ENCODE measurements around the gene CDKN2C.
"Not testable (repeated sequence)": the region's sequence is repeated elsewhere in the genome, so short reads cannot be mapped to it uniquely, and the experiment has no call there.

CDKN2C gene

DNA sequence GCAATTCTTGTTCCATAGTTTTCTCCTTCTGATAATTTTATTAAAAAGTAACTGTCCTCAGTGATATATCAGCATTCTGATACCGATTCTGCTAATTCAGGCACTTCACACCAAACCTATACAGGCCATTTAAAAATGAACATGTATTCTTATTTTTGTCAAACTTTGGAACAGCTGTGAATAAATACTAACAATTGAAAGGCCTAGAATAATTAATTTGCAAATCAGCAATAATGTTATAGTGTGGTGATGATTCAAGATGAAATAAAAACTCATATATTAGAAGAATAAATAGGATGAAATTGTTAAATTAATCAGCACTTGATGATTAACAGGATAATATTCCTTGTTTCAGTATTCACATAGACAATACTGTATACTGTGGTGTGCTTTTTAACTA lies 9.9 kb downstream of the CDKN2C start:
- no peak for DNase-seq (ENCODE audit: low read depth)

DNA sequence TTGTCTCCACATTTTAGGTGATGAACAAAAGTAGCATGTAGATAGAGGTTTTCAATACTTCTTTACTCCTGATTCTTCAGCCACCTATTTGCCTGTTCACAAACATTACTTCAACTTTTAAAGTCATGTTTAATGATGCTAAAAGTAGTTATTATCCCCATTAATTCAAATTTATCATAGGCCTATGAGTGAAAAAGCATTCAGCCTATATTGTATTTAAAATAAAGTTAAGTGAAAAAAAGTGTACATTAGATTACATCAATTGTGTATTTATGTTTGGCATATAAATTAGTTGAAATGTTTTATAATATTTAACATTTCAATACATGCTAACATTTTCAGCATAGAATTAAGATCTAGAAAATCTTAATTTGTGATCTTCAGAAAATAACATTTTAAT lies 10.5 kb downstream of the CDKN2C start:
- no peak for DNase-seq (ENCODE audit: low read depth)

DNA sequence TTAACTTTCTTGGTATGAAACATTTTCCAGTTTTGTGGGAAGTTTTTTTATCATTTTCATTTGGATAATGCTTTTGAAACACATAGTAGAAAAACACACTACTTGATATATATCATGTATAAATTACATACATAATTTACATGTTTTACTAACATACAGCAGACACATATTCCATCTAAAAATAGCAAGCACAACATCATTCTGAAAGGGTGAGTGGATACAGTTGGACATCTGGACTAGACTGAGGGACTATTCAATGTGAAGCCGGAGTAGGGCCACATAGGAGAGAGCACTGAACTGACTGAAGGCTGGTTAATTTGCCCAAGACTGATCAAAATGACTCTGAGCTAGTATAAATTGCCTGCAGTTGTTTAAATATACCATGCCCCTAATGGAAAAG lies 11.7 kb downstream of the CDKN2C start:
- no peak for DNase-seq (ENCODE audit: low read depth)

DNA sequence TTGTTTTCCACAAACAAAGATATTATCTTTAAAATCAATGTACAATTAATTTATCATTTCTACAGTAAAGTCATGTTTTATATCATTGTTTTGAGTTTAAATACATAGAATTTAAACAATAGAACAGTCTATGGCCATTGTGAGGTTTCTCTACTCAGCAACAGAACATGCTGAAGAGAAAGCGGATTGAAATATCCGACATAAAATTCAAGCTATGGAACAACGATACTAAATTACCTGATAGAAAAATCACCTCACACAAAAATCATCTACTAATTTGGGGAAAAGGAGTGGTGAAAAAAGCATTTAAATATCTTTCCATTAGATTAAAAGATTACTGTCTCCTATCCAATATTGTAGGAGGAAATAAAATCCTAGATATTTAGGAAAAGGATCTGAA lies 12.6 kb downstream of the CDKN2C start:
- DNase-seq (ENCODE audit: low read depth), result no peak

DNA sequence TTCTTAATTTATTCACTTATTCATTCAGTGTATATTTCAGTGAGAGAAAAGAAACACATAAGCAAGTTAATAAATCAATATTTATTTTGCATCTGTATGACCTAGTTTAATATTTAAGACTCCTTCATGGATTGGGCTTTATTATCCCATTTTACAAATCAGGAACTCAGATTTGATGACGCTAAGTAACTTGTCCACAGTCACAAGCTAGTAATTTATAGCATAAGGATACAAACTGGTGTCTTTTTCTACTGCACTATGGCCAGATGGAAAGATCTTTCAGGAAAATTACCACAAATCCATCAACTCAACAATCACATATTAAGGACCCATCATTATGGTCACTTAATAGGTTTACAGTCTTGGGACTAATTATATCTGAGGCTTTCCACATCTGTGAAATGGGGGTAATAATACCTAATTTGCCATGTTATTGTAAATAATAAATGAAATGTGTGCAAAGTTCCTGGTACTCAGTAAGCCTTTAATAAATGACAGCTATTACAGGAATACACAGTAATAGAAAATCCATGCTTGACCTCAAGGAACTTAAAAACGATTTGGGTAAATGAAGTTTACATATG lies 13.3 kb downstream of the CDKN2C start:
- no peak for DNase-seq (ENCODE audit: low read depth)

DNA sequence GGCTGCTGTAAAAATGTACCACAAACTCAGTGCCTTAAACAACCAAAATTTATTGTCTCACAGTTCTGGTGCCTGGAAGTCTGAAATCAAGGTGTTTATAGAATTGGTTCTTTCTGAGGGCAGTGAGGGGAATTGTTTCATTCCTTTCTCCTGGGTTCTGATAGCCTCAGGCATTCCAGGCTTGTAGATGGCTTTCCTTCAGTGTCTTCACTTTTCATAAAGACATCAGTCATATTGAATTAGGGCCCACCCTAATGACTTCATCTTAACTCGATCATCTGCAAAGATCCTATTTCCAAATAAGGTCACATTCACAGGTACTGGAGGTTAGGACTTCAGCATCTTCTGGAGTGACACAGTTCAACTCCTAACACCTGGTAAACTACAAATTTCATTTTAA lies 15.0 kb downstream of the CDKN2C start:
- DNase-seq (ENCODE audit: low read depth), result no peak

DNA sequence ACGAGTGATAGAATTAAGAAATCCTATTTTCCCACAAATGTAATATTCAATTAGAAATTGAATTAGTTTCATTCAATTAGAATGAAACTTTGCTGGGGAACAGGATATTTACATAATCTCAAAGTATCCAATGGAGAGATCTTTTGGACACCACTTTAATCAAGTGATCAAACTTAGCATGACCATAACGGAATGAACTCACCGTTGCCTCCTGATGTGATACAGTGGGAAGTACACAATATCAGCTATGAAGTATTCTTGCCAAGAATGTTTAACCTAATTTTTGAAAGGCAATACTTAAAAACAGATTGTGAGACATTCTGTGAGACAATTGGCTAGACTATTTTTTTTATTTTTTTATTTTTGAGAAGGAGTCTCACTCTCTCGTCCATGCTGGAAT lies 16.6 kb downstream of the CDKN2C start:
- DNase-seq (ENCODE audit: low read depth), result no peak

DNA sequence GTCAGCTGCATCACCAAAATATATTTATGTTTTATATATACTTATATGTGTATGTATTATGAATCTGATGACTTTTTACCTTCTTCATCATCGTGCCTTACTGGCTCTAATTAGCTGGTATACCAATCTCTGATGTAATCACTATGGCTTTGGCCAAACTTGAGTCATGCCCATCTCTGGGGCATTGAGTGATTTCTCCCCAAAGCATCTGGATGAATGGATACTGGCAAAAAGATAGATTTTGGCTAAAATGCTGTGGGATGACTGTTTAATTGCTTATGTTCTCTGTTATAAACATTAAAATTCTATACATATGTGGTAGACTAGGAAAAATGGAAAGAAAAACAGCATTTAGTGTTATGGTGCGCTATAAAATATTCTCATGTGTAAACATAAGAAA lies 19.6 kb downstream of the CDKN2C start:
- no peak for DNase-seq (ENCODE audit: low read depth)

DNA sequence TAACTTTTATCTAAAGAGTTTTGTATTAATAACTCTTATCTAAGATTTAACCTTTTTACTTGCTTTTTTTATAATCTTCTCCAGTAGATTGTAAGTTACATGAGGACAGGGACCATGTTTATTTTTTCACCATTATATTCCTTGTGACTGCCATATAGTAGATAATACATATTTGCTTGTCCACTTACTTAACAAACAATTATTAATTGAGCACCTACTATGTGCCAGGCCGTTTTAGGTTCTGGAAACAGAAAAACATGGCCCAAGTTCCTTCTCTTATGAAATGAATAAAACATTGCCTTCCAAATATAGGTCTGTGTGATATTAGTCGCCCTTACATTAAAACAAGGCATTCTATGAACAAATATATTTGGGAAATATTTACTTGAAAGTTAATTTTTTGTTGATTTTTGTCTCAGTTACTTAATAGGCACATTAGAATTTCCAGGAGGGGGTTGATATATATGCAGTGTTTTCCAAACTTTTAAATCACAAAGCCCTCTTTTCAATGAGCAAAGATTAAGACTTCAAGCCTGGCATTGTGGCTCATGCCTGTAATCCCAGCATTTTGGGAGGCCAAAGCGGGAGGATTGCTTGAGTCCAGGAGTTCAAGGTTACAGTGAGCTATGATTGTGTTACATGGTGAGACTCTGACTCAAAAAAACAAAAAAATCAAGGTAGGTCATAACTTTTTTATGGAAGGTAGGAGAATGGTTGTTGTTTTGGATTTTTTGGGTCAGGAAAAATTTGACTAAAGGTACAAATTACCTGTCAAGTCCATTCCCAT lies 22.7 kb downstream of the CDKN2C start:
- no peak for DNase-seq (ENCODE audit: low read depth)

DNA sequence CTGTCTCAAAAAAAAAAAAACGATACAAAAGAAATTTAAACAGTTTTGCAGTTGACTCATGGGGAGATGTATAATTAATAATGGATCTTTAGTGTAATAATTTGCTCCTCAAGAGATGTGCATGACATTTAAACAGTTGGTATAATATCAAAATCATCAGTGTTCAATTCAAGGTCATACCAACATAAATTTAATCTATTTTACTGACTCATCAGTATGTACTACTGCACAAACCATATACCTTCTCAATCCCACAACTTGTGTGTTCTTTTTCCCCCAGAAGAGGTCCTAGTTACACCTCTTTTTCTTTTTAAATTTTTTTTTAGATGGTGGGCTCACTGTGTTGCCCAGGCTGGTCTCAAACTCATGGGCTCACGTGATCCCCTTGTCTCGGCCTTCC lies 23.6 kb downstream of the CDKN2C start:
- no peak for DNase-seq (ENCODE audit: low read depth)

DNA sequence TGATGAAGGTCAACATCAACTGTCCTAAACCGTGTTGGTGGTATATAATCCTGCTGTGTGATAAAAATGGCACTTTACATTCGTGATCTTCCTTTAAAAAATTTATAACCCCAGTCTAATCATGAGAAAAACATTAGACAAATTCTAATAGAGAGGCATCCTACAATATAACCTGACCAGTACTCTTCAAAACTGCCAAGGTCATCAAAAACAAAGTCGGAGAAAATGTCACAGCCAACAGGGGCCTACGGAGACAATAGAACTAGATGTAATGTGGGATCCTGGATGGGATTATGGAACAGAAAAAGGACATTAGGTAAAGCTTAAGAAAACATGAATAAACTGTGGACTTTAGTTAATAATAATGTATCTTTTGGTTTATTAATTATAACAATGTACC lies 25.0 kb downstream of the CDKN2C start:
- no peak for DNase-seq (ENCODE audit: low read depth)

DNA sequence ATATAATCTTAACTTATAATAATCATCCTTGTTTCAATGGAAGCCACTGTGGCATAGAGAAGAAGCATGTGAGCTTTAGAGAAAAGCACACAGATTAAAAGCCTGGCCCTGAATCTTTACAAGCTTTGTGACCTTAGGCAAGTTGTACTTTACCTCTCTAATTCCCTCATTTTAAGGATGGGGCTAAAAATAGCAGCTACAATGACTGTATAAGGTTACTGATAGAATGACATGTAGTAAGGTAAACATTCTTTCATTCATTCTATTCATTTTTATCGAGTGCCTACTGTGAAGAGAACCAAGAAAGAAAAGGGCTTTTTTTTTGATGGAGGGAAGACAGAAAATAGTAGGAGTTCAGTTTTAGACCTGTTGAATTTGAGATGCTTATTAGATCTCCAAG lies 25.6 kb downstream of the CDKN2C start:
- DNase-seq (ENCODE audit: low read depth), result no peak

DNA sequence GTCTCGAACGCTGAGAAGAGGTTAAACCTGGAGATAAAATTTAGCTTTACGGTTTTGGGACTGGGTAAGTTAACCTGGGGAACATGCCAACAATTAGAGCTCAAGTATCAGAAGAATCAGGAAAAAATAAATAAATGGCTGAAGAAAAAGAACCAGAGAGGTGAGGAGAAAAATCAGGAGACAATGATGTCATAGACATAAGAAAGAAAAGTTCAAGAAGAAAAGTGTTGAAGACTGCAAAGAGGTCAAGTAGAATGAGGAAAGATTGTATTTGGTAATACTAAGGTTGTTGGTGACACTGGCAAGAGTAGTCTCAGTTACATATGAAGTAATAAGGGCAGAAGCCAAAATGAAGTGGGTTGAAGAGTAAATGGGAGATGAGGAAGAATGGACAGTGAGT lies 26.0 kb downstream of the CDKN2C start:
- no peak for DNase-seq (ENCODE audit: low read depth)

DNA sequence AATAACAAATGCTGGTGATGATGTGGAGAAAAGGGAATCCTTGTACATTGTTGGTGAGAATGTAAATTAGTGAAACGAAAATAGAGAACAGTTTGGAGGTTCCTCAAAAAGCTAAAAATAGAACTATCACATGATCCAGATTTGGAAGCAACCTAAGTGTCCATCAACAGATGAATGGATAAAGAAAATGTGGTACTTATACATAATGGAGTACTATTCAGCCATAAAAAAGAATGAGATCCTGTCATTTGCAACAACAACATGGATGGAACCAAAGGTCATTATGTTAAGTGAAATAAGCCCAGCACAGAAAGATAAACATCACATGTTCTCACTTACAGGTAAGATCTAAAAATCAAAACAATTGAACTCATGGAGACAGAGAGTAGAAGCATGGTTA lies 29.3 kb downstream of the CDKN2C start:
- DNase-seq (ENCODE audit: low read depth), result not testable (repeated sequence)

DNA sequence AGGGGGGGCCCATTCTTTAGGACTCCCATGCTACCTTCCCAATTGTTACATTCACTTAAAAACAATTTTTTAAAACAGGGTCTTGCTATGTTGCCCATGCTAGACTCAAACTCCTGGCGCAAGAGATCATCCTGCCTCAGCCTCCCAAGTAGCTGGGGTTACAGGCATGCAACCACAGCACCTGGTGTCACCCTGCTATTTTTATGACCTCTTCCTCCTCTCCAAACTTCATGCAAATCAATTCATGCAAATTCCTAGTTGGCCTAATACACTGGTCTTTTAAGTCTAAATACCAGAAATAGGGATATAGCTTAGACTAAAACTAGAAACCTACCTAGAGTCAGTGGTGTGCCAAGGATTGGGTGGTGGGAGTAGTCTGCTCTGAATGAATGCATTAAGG lies 30.1 kb downstream of the CDKN2C start:
- no peak for DNase-seq (ENCODE audit: low read depth)

DNA sequence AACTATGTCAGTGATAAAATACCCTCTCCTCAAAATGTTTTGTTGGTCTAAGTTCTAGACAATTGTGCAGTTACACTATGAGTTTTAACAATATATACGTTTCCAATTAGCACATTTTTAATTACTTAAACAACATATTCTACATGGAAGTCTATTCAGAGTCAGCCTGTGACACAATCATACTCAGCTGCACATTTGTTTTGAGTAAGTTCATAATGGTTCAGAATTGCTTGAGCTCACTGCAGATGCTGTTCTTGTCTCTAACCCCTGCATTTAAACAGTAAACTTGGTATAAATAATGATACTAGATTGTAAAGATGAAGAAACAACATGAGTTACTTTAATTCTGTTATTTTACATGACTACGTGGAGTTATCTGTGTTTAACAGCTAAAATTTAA lies 30.6 kb downstream of the CDKN2C start:
- no peak for DNase-seq (ENCODE audit: low read depth)

DNA sequence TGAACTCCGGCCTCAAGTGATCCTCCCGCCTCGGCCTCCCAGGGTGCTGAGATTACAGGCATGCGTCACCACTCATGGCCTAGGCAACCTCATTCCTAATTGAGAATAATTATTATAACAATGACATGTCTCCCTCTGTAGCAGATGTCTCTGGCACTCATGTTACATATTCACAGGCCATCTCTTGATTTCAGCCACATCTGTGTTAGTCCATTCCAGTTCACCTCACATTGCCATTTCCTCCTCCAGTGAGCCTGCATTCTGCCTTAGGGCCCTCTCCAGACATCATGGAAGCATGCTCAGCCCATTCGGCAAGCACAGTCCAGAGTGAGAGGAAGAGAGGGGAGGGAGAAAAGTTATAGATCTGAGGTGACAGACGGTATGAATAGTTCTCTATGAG lies 32.5 kb downstream of the CDKN2C start:
- DNase-seq (ENCODE audit: low read depth), result no peak

DNA sequence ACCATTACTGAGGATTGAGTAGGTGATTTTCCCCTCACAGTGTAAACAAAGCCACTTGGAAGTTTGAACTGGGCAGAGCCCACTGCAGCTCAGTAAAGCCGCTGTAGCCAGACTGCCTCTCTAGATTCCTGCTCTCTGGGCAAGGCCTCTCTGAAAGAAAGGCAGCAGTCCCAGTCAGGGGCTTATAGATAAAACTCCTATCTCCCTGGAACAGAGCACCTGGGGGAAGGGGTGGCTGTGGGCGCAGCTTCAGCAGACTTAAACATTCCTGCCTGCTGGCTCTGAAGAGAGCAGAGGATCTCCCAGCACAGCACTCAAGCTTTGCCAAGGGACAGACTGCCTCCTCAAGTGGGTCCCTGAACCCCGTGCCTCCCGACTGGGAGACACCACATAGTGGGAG lies 35.5 kb downstream of the CDKN2C start:
- not testable (repeated sequence) for DNase-seq (ENCODE audit: low read depth)

DNA sequence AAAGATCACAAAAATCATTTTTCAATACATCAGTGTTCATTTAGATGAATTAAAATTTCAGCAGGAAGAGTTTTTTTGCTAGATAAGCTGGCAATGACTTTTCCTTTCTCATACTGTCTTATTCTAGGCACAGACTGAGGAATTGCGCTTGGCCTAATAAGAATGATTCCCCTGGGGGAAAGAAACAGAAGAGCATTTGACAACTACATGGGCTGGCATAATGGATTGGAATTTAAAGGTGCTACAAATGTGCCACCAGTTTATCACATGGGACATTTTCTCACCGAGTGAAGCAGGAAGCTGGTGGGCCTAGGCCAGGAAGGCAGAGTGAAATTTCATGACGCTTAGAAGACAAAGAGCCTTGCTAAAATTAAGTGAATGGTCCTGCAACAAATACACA lies 39.3 kb downstream of the CDKN2C start:
- DNase-seq (ENCODE audit: low read depth), result no peak

DNA sequence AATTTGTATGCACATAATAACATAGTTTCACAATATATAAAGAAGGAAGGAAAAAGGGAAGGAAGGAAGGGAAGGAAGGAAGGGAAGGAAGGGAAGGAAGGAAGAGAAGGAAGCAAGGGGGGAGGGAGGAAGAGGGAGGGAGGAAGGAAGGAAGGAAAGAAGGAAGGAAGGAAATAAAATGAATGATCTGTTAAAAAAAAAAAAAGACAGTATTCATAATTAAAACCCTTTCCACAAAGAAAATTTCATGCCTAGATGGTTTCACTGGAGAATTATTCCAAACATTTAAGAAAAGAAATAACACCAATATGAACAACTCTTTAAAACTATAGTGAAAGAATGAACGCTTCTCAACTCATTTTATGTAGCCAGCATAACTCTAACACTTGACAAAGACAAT lies 44.8 kb downstream of the CDKN2C start:
- no peak for DNase-seq (ENCODE audit: low read depth)

DNA sequence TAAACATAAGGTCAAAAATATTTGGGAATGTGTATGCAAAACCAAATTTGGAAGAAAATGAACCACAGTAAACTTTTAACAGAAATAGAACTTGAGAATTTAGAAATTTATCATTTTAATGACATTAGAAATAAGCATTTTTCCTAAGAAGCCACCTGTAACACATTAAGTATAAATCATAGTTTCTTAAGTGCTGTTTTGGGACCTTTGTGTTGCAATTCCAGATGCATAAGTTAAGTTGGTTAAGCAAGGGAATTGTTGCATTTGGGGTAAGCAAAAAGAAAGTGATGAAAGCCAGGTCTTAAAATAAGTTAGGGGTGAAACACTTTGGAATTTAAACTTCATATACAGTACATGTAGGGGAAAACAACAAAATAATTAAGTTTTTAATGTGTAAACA lies 49.8 kb downstream of the CDKN2C start:
- DNase-seq (ENCODE audit: low read depth), result no peak
